NB4 (cell line): Measurements from ENCODE around the gene RPS6KA2.

Experiments used
- CTCF ChIP-seq: IDR thresholded peaks from one replicate; pipeline ENCODE4 v1.5.1; 2012; ENCODE audit warnings: low read depth, low read length
- POLR2A ChIP-seq: IDR thresholded peaks from 2 replicates; pipeline ENCODE4 v1.6.1; 2011; ENCODE audit warnings: mild to moderate bottlenecking; ENCODE audit not compliant: insufficient read length; ENCODE audit errors: extremely low read depth

- no peak for TF ChIP-seq CTCF
- TF ChIP-seq POLR2A, result no peak
These were observed 59.9 kb downstream of the RPS6KA2 start for GRCh38 chr6:166567107-166567506.
